Heart left ventricle (tissue), 13 donors: ENCODE results near the gene ZIC2.

Source experiments
- CTCF ChIP-seq, 12 donors: fragments of 200-600 bp; sonication (generic) in 4 of 12; IDR thresholded peaks; one replicate each; pipeline versions ENCODE4 v1.5.0 to v1.8.0; 2018 to 2022; ENCODE audit warnings: antibody characterized with exemption in 12 of 12, mild to moderate bottlenecking in 5 of 12
- POLR2A ChIP-seq, 2 donors: fragments of 450-650 bp; IDR thresholded peaks; one replicate each; pipeline ENCODE4 v1.6.1; 2017; ENCODE audit warnings: antibody characterized with exemption in 2 of 2, mild to moderate bottlenecking in 2 of 2, moderate library complexity in 2 of 2
- donor health status: ischemic (EF 13 %, LVEDD 7.1; RV severe dilation, severe dysfunction).
- donor health status: DM: no; HTN: yes; CAD: no.
- donor health status: DM: no; HTN: no; CAD: no.
- donor health status: ischemic (EF 25% LVEDD 6.9; RV normal size, moderate dysfunction).
- donor health status: ischemic (EF 25% LVEDD 5.7; RV mildly dilated, moderate dysfunction).
- donor health status: ischemic (EF 35%, LVEDD 5.7; RV mildly dilated, moderate dysfunction).
- donor health status: nonischemic (EF 11% LVEDD 7.7; RV severe dilation, severe dysfunction).
- donor health status: DM: yes; HTN: yes; CAD: no.
- donor health status: PGD.
- donor health status: ischemic (EF 29% LVEDD 5.4; RV normal size, mild dysfunction).
- donor health status: nonischemic (EF 23%, LVEDD 6.1; RV moderate dilation, normal function).

- TF ChIP-seq CTCF (IDR thresholded peaks at IDR 0.05) (no peak), POLR2A (IDR thresholded peaks at IDR 0.05) (no peak)
Measured at GRCh38 chr13:99965329-99966000, 16.1 kb upstream of the ZIC2 start.
